HG02973 (cell line): ENCODE results near the gene PCDH1.
A peak's percentile ranks its signal among the peaks of the same experiment; 100 is the strongest.

Experiments
- ATAC-seq: cut with Tn5 transposase; IDR thresholded peaks from one replicate; pipeline ENCODE4 v1.9.1; 2021; ENCODE audit warnings: moderate library complexity; ENCODE audit not compliant: unreplicated experiment

PCDH1 gene

GRCh38 chr5:141878186-141878710 lies at the start of gene PCDH1:
PCDH1 (minus strand) TSS chr5:141878410; CDS start chr5:141878262, 148 bp downstream.
- ATAC-seq, result no peak

DNA sequence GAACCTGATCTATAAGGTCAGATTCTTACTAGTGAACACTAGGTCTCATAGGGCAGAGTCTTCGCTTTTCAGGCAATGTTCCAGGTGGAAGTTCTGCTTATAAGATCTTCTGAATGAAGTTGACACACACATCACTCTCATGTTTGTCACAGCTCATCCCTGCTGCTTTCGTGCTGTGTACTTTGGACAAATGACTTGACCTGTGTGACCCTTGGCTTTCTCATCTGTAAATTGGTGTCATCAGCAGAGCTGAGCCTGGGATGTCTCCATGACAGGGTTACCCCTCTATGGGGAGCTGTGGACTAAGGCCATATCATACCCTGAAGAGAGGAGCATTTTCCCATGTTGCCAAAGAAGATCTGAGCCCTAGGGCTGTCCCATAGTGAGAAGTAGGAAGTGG lies 48.2 kb upstream of the PCDH1 start:
- ATAC-seq, result no peak

DNA sequence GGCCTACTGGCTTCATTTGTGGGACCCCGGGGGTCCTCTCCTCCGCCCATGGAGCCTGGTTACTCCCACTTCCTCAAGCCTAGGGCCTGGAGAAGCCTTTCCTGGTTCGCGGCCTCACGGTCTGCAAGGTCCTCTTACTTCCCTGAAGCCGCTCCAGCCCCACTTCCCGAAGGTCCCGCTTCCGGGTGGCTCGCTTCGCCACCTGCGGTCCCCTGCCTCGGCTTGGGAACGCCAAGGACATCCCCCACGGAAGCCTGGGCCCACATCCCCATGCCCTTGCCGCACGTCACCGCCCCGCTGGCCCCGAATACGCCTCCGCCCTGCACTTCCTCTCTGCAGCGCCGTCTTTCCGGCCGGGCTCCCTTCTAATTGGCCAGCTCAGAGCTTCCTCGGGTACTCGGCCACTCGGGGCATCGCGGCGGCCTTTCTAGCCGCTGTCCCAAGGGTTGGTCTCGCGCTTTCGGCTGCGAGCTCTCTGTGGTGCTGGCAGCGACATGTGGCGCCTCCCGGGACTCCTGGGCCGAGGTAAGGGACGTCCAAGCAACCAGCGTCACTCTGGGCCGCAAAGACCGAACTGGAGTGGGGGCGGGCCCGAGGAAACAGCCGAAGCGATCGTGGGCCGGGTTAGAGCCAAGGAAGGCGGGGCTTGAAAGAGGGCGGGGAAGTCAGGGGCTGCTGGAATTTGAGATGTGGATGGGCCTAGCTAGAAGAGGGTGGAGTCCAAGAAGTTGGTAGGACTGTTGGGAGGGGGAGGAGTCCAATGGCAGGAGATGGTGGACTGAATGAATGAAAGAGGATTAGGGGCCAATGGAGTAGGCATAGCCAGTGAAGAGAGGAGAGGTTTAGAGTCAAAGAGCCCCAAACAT lies 45.5 kb upstream of the PCDH1 start, which contains the start of gene DELE1:
Gene DELE1 (plus strand): TSS at position 424 of the 866 bp plus-strand sequence. CDS start 71 bp downstream, at position 495.
- peak; percentile 94 for ATAC-seq

GRCh38 chr5:141922827-141923447 lies 44.7 kb upstream of the PCDH1 start:
- ATAC-seq, result peak; percentile 5

GRCh38 chr5:141920771-141921170 lies 42.6 kb upstream of the PCDH1 start:
- no peak for ATAC-seq

DNA sequence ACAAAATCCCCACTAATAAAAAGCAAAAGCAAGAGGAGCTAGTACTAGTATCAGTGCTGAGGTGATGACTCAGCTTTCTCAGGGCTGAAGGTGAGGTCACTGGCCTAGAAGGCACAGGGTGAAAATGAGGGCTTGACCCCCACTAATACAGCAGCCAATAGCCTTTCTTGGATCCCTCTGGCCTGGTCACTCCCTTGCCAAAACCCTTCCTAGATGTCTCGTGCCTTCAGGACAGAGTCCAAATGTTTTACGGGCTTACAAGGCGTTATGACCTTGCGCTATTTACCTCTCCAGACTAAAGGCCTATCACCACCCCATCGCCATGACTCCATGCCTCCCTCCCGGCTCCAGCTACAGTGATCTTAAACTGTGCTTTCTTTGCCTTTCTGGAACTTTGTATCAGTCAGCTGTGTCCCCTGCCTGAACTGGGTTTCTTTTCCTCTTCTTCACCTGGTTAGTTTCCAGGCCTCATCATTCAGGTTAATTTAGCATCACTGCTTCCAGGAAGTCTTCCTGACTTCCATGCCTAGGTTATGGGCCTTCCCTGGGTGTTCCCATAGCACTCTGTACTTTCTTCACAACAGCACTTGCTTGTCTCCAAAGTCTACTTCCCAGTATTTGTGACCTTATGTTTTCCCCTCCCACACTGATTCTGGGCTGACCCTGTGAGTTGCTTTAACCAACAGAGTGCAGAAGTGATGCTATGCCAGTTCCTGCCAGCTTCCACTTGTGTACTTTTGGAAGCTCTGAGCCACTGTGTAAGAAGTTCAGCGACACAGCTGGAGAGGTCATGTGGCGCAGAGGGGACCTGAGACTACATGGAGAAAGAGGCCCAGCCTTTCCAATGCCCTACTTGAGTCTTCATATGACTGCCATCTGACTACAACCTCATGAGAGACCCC lies 41.3 kb upstream of the PCDH1 start:
- ATAC-seq, result no peak

GRCh38 chr5:141917760-141918159 lies 39.5 kb upstream of the PCDH1 start:
- no peak for ATAC-seq

DNA sequence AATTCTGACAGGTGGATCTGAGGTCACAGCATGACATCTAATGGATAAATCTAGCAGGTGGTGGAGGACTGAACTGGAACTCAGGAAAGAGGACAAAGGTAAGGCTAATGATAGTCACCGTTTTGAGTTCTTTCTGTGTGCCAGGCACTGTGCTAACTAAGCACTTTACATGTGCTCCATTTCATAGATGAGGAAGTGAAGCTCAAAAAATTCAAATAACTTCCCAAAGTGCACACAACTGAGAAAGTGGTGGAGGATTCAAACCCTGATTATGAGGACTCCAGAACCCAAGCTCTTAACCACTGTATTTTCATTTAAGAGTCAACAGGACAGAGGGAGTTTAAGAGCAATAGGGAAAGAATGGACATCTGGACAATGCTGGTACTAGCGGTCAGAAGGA lies 38.3 kb upstream of the PCDH1 start:
- no peak for ATAC-seq

DNA sequence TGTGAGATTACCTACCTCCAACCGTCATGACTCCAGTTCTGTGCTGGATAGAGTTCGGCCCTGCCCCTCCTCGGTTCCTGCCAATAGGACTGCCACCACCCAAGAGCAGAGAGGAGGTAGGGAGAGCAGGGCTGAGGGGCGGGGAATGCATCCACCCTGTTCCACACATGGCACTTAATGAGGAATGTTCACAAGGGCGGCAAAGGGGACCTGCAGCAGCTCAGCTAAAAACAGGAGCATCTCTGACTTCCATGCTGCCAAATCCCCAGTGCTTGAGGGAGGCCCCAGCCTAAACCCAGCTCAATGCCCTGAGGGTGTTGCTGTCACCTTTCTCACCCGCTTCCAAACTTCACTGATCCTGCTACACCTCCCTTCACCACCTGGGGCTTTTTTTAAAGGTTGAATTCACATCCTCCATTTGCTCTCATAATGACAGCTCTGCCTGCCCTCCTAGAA lies 37.7 kb upstream of the PCDH1 start:
- no peak for ATAC-seq

DNA sequence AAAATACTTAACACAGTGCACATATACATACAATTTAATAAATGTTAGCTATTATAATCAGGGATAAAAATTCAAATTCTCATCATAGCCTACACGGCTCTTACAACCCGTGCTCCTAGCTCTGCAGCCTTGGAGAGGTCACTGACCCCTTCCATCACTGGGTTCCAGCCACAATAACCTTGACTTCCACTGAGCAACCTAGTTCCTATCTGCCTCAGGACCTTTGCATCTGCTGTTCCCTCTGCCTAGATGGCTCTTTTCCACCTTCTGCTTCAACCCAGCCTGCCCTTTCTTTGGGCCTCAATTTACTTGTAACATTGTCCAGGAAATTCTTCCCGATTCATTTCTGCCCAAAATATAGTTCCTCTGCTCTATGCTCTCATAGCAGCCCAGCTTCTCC lies 36.6 kb upstream of the PCDH1 start:
- no peak for ATAC-seq

DNA sequence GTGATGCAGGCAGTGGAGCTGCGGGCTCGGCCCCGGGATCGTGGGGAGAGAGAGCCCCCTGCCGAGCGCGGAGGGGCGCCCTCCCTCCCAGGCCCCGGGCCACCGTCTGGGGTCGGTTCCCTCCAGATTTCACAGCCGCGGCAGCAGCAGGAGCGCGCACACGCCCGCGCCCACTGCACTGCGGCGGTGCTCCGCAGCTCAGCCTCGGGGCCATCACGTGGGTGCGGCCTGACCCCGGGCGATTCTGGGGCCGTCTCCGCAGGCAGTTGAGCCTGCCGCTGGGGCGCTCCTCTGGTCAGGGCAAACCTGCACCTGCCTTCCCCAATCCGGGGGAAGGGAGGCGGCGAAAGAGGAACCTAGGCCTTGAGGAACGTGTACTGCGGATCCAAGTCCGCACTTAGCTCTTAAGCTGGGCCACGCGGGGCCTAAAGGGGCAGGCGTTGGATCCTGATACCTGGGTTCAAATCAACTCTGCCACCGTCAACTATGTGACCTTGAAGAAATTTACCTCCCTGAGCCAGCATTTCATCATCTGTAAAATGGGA lies 36.1 kb upstream of the PCDH1 start:
- ATAC-seq, result peak; percentile 74

GRCh38 chr5:141913560-141914198 lies 35.5 kb upstream of the PCDH1 start:
- no peak for ATAC-seq

DNA sequence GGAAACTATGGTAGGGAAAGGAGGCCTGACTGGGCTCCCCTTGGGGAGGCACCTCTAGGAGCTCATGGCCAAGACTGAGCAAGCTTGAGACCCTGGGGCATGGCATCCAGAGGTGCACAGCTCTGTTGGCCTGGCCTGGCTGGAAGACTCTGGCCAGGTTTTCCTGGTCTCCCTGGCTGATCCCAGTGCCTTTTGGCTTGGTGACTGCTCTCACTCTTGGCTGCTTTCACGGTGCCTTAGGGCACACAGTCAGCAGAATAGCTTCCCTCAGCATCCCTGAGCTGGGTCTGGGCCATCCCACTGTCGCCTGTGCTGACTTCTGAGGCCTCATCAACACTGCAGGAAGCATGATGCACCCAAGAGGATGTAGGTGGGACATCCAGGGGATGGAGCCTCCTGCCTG lies 32.1 kb upstream of the PCDH1 start:
- ATAC-seq, result no peak

GRCh38 chr5:141909212-141909611 lies 31.0 kb upstream of the PCDH1 start:
- ATAC-seq, result no peak

- ATAC-seq, result no peak
These were observed 30.6 kb upstream of the PCDH1 start for GRCh38 chr5:141908796-141909195.

DNA sequence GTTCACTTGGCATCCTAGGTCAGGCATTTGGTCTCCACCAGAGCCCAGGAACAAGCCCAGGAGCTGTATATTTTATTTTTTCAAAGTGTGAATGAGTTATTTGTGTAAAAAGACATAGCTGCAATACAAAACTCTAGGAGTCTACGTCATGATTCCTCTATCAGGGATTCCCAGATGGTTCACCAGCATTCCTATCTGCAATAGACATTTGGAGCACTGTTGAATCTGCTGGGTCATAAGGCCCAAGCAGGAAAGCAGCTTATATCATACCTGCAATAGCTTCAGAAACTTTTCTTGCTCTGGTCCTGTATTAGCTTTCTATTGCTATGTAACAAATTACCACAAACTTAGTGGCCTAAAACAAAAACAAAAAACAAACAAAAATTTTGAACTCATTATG lies 28.8 kb upstream of the PCDH1 start:
- no peak for ATAC-seq

- no peak for ATAC-seq
These were observed 28.3 kb upstream of the PCDH1 start for GRCh38 chr5:141906517-141906916.

DNA sequence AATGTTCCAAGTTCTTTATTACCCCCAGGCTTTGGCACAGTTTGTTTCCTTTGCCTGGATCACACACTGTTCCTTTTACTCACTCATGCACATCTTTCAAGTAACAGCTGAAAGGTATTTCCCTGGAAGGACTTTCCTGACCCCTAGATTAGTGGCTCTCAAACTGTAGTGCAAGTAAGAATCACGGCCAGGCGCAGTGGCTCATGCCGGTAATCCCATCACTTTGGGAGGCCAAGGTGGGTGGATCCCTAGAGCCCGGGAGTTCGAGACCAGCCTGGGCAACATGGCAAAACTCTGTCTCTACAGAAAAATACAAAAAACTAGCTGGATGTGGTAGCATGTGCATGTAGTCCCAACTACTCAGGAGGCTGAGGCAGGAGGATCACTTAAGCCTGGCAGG lies 26.3 kb upstream of the PCDH1 start:
- no peak for ATAC-seq

DNA sequence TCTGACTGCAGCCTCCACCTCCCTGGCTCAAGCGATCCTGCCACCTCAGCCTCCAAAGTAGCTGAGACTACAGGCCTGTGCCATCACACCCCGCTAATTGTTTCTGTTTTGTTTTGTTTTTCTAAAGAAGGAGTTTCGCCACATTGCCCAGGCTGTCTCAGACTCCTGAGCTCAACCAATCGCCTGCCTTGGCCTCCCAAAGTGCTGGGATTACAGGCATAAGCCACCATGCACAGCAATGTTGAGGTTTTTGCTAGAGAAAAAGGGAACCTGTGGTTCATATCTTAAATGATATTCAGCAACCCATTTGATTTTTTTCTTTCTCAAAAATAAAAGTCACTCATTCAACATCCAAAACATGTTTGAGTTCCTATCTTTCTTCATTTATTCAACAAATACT lies 25.1 kb upstream of the PCDH1 start:
- no peak for ATAC-seq
